Spleen (tissue), 7 donors: ENCODE data around the gene TENT4B.

Source experiments
- CTCF ChIP-seq, 11 experiments: fragments of 200-600 bp in 7 of 11; fragments of 450-650 bp in 4 of 11; sonication (generic) in 4 of 11; IDR thresholded peaks in 8 of 11; conservative IDR thresholded peaks in 3 of 11; 1 replicate in 7 of 11; 2 replicates in 4 of 11; pipeline versions ENCODE4 v1.4.0 to v1.8.0; 2016 to 2021; ENCODE audit warnings: antibody characterized with exemption in 11 of 11, inconsistent platforms in 4 of 11, mild to moderate bottlenecking in 1 of 11
- POLR2AphosphoS5 ChIP-seq, 3 donors: sonication (generic); formaldehyde crosslinking; IDR thresholded peaks; one replicate each; pipeline ENCODE4 v1.5.1; 2017; ENCODE audit warnings: antibody characterized with exemption in 3 of 3
- donor health status: DM: no; HTN: no; CAD: no; lungs with moderate emphysema.
- donor health status: DM: no; HTN: no; CAD: no.
- donor health status: DM: no; HTN: no; CAD: no.

GRCh38 chr16:50256604-50257003, 103.5 kb downstream of the TENT4B start:
- no peak for TF ChIP-seq CTCF (IDR thresholded peaks at IDR 0.05 in 8 of 11, conservative IDR thresholded peaks at IDR 0.05 in 3 of 11)
- TF ChIP-seq POLR2AphosphoS5 (IDR thresholded peaks at IDR 0.05): no peak
